ENCODE data around the gene NFIB. TPM values are rescaled to one million over a fixed set of nuclear protein-coding genes. Genes with fewer than 3 reads are reported as not detected.

NFIB gene
- total RNA-seq, 1 experiment from 2014 or later: 0.61 TPM

DNA sequence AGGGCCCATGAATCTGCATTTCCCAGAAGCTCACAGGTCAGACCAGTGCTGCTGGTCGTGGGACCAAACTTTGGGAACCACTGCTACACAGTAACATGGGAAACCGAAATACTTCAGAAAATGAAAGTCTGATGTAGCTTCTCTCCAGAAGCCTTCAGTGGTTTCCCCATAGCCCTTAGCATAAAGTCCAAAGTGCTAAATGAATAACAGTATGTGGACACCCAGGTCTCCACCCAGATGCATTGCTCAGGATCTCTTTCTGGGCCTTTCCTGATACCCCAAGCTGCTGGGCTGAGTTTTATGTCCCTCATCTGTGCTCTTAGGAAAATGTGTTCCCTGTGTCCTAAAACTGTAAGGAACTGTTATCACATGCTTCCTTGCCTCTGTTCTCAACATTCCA lies 100.4 kb downstream of the NFIB start:
- no peaks in the 10 kb centered on the region for H3K27me3 ChIP-seq (replicated peaks; ENCODE audit: control insufficient read depth, insufficient read depth, low read length)
- intact Hi-C loops (cut with micrococcal nuclease; ENCODE audit: unreplicated experiment): no loop called here
- peaks cover 3% of the 10 kb centered on the region for H3K27me3 Mint-ChIP-seq (ENCODE audit: insufficient read depth, unreplicated experiment)
- H3K36me3 Mint-ChIP-seq (ENCODE audit: insufficient read depth, unreplicated experiment): no peaks in the 10 kb centered on the region
- DNase-seq: no peak
- H3K9me3 ChIP-seq: no peaks in the 10 kb centered on the region
- POLR2A ChIA-PET: no interaction called here
- no peaks in the 10 kb centered on the region for H3K9me3 Mint-ChIP-seq (ENCODE audit: unreplicated experiment)
- no peaks in the 10 kb centered on the region for H3K4me1 ChIP-seq
- peak overlapping the region; percentile 40 for H3K27ac Mint-ChIP-seq (ENCODE audit: unreplicated experiment)
- BruUV-seq (replicated peaks): no TSS peak
- H3K4me3 ChIP-seq (ENCODE audit: low read depth, low read length): no peak overlapping the region
- TF ChIP-seq, protein P1, sequence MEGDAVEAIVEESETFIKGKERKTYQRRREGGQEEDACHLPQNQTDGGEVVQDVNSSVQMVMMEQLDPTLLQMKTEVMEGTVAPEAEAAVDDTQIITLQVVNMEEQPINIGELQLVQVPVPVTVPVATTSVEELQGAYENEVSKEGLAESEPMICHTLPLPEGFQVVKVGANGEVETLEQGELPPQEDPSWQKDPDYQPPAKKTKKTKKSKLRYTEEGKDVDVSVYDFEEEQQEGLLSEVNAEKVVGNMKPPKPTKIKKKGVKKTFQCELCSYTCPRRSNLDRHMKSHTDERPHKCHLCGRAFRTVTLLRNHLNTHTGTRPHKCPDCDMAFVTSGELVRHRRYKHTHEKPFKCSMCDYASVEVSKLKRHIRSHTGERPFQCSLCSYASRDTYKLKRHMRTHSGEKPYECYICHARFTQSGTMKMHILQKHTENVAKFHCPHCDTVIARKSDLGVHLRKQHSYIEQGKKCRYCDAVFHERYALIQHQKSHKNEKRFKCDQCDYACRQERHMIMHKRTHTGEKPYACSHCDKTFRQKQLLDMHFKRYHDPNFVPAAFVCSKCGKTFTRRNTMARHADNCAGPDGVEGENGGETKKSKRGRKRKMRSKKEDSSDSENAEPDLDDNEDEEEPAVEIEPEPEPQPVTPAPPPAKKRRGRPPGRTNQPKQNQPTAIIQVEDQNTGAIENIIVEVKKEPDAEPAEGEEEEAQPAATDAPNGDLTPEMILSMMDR (IDR thresholded peaks at IDR 0.05; ENCODE audit: insufficient read depth in 1 of 2, low read depth in 1 of 2, low read length in 1 of 2, severe bottlenecking in 1 of 2, unreplicated experiment in 1 of 2): no peak
- no peaks in the 10 kb centered on the region for H3K4me1 Mint-ChIP-seq (ENCODE audit: low read depth, unreplicated experiment)
- no peaks in the 10 kb centered on the region for H3K36me3 ChIP-seq (ENCODE audit: control insufficient read depth, insufficient read depth, low read length)
- CTCF ChIA-PET: no interaction called here
- H3K4me3 Mint-ChIP-seq (ENCODE audit: unreplicated experiment): no peak overlapping the region

DNA sequence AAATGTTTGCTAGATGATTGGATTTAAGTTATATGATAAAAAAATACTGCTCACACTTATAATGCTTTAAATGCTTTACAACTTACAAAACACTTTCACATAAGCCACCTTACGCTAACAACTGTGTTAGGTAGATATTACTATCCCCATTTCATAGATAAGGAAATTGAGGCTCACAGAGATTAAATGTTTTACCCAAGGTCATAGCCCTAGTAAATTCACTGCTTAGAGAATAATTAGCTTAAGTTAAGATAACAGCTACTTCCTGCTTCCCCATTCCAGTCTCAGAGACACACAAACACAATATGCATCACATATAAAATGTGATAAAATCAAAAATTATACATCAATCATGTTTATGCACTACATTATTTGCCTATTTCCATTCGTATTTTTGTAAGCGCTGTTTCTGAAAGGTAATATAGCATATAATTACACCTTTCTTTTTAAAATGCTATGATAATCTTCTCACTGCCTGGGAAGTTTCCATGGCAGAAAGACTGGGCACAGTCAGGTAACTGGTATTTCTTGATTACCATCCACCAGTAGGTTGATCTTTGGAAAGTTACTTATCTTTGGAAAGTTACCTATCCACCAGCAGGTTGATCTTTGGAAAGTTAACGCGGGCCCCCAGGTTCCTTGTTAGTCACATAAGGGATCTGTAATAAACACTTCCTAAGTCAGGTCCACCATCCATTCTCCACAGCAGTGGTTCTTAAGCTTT lies 101.1 kb downstream of the NFIB start:
- BruUV-seq (replicated peaks): no TSS peak
- ChIA-PET POLR2A (no interaction called here), CTCF (no interaction called here)
- Histone ChIP-seq H3K27me3 (replicated peaks; ENCODE audit: control insufficient read depth, insufficient read depth, low read length) (no peaks in the 10 kb centered on the region), H3K4me1 (no peaks in the 10 kb centered on the region), H3K36me3 (ENCODE audit: control insufficient read depth, insufficient read depth, low read length) (no peaks in the 10 kb centered on the region), H3K9me3 (no peaks in the 10 kb centered on the region), H3K4me3 (ENCODE audit: low read depth, low read length) (no peak overlapping the region)
- H3K9me3 Mint-ChIP-seq (ENCODE audit: unreplicated experiment): no peaks in the 10 kb centered on the region
- no peak overlapping the region for H3K27ac Mint-ChIP-seq (ENCODE audit: unreplicated experiment)
- H3K27me3 Mint-ChIP-seq (ENCODE audit: insufficient read depth, unreplicated experiment): peaks cover 3% of the 10 kb centered on the region
- no peak overlapping the region for H3K4me3 Mint-ChIP-seq (ENCODE audit: unreplicated experiment)
- no peaks in the 10 kb centered on the region for H3K36me3 Mint-ChIP-seq (ENCODE audit: insufficient read depth, unreplicated experiment)
- TF ChIP-seq, protein P1 (IDR thresholded peaks at IDR 0.05; ENCODE audit: insufficient read depth in 1 of 2, low read depth in 1 of 2, low read length in 1 of 2, severe bottlenecking in 1 of 2, unreplicated experiment in 1 of 2): no peak
- intact Hi-C loops (cut with micrococcal nuclease; ENCODE audit: unreplicated experiment): no loop called here
- H3K4me1 Mint-ChIP-seq (ENCODE audit: low read depth, unreplicated experiment): no peaks in the 10 kb centered on the region
- no peak for DNase-seq

DNA sequence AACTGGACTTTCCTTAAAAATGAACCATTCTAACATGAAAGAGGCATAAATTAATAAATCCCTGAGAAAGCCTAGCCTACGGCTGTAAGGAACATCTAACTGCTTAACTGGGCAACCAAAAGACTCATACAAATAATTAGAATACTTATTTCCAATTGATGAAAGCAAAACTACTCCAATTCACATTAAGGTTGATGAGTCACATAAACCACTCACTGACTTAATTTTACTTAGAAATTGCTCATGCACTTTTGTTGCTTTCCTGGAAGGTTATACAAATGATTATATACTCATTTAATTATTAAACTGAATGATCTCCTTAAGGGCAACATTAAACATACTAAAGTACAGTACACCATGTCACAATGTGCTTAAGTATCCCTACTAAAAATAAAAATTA lies 101.9 kb downstream of the NFIB start:
- POLR2A ChIA-PET: no interaction called here

More for the DNA sequence above, 101.9 kb downstream of the NFIB start:
- CTCF ChIA-PET: no interaction called here
- no peaks in the 10 kb centered on the region for H3K9me3 ChIP-seq
- H3K27me3 Mint-ChIP-seq (ENCODE audit: insufficient read depth, unreplicated experiment): peaks cover 3% of the 10 kb centered on the region
- no peak overlapping the region for H3K4me3 ChIP-seq (ENCODE audit: low read depth, low read length)
- intact Hi-C loops (cut with micrococcal nuclease; ENCODE audit: unreplicated experiment): no loop called here
- no peak overlapping the region for H3K27ac Mint-ChIP-seq (ENCODE audit: unreplicated experiment)
- H3K4me1 ChIP-seq: no peaks in the 10 kb centered on the region
- TF ChIP-seq, protein P1 (IDR thresholded peaks at IDR 0.05; ENCODE audit: insufficient read depth in 1 of 2, low read depth in 1 of 2, low read length in 1 of 2, severe bottlenecking in 1 of 2, unreplicated experiment in 1 of 2): no peak
- no peaks in the 10 kb centered on the region for H3K36me3 ChIP-seq (ENCODE audit: control insufficient read depth, insufficient read depth, low read length)
- no peak for DNase-seq
- no TSS peak for BruUV-seq (replicated peaks)
- H3K9me3 Mint-ChIP-seq (ENCODE audit: unreplicated experiment): no peaks in the 10 kb centered on the region
- no peaks in the 10 kb centered on the region for H3K27me3 ChIP-seq (replicated peaks; ENCODE audit: control insufficient read depth, insufficient read depth, low read length)
- H3K4me1 Mint-ChIP-seq (ENCODE audit: low read depth, unreplicated experiment): no peaks in the 10 kb centered on the region
- H3K36me3 Mint-ChIP-seq (ENCODE audit: insufficient read depth, unreplicated experiment): no peaks in the 10 kb centered on the region
- no peak overlapping the region for H3K4me3 Mint-ChIP-seq (ENCODE audit: unreplicated experiment)
